ENCODE data around the gene TFB2M.

TFB2M gene

GRCh38 chr1:246559310-246559709 is 6.8 kb downstream of the TFB2M start:
- no peak for DNase-seq (ENCODE audit: low read depth in 2 of 2, low spot score in 1 of 2)

GRCh38 chr1:246558041-246558440 is 8.0 kb downstream of the TFB2M start:
- DNase-seq (ENCODE audit: low read depth in 2 of 2, low spot score in 1 of 2), result no peak

- no peak for DNase-seq (ENCODE audit: low read depth in 2 of 2, low spot score in 1 of 2)
Measured at GRCh38 chr1:246554201-246554600, 11.9 kb downstream of the TFB2M start.

GRCh38 chr1:246552110-246552509 is 14.0 kb downstream of the TFB2M start:
- DNase-seq (ENCODE audit: low read depth in 2 of 2, low spot score in 1 of 2), result no peak

GRCh38 chr1:246550402-246550801 is 15.7 kb downstream of the TFB2M start:
- DNase-seq (ENCODE audit: low read depth in 2 of 2, low spot score in 1 of 2), result no peak

- no peak for DNase-seq (ENCODE audit: low read depth in 2 of 2, low spot score in 1 of 2)
Measured at GRCh38 chr1:246549665-246550064, 16.4 kb downstream of the TFB2M start.

GRCh38 chr1:246544001-246544400 is 22.1 kb downstream of the TFB2M start:
- DNase-seq (ENCODE audit: low read depth in 2 of 2, low spot score in 1 of 2), result no peak

GRCh38 chr1:246540738-246541491 is 25.1 kb downstream of the TFB2M start:
- DNase-seq (ENCODE audit: low read depth in 2 of 2, low spot score in 1 of 2), result no peak

GRCh38 chr1:246537887-246538286 is 28.2 kb downstream of the TFB2M start:
- DNase-seq (ENCODE audit: low read depth in 2 of 2, low spot score in 1 of 2), result no peak

GRCh38 chr1:246537441-246537840 is 28.6 kb downstream of the TFB2M start:
- no peak for DNase-seq (ENCODE audit: low read depth in 2 of 2, low spot score in 1 of 2)

- no peak for DNase-seq (ENCODE audit: low read depth in 2 of 2, low spot score in 1 of 2)
Measured at GRCh38 chr1:246534114-246534513, 31.9 kb downstream of the TFB2M start.

- no peak for DNase-seq (ENCODE audit: low read depth in 2 of 2, low spot score in 1 of 2)
Measured at GRCh38 chr1:246533371-246533905, 32.6 kb downstream of the TFB2M start.

GRCh38 chr1:246532519-246532918 is 33.5 kb downstream of the TFB2M start:
- no peak for DNase-seq (ENCODE audit: low read depth in 2 of 2, low spot score in 1 of 2)

GRCh38 chr1:246530482-246530881 is 35.6 kb downstream of the TFB2M start:
- no peak for DNase-seq (ENCODE audit: low read depth in 2 of 2, low spot score in 1 of 2)

- DNase-seq (ENCODE audit: low read depth in 2 of 2, low spot score in 1 of 2), result no peak
Measured at GRCh38 chr1:246528933-246529731, 36.9 kb downstream of the TFB2M start.

- DNase-seq (ENCODE audit: low read depth in 2 of 2, low spot score in 1 of 2), result no peak
Measured at GRCh38 chr1:246527402-246528088, 38.5 kb downstream of the TFB2M start.

- DNase-seq (ENCODE audit: low read depth in 2 of 2, low spot score in 1 of 2), result no peak
Measured at GRCh38 chr1:246526915-246527314, 39.1 kb downstream of the TFB2M start.

- no peak for DNase-seq (ENCODE audit: low read depth in 2 of 2, low spot score in 1 of 2)
Measured at GRCh38 chr1:246526380-246526779, 39.7 kb downstream of the TFB2M start.

GRCh38 chr1:246519514-246519913 is 46.5 kb downstream of the TFB2M start:
- DNase-seq (ENCODE audit: low read depth in 2 of 2, low spot score in 1 of 2), result no peak

- no peak for DNase-seq (ENCODE audit: low read depth in 2 of 2, low spot score in 1 of 2)
Measured at GRCh38 chr1:246518456-246519205, 47.4 kb downstream of the TFB2M start.

GRCh38 chr1:246517391-246517790 is 48.7 kb downstream of the TFB2M start:
- DNase-seq (ENCODE audit: low read depth in 2 of 2, low spot score in 1 of 2), result no peak
